ENCODE data around the gene PGAM2. TPM values are rescaled to one million over a fixed set of nuclear protein-coding genes. Genes with fewer than 3 reads are reported as not detected.

PGAM2 gene
- total and polyA plus RNA-seq, 2 of the 13 experiments (the other 11 are each of a cell fraction or from before 2014, with no cell fraction given), result 0.22 TPM; not detected in 1

- TF ChIP-seq ZNF142 (CRISPR knock-in tag; IDR thresholded peaks at IDR 0.05) (peak; percentile 58; the same call in 1 of the 2 replicates), PHF21A (CRISPR knock-in tag; IDR thresholded peaks at IDR 0.05) (peak; percentile 7; the same call in 1 of the 2 replicates), SALL2 (CRISPR knock-in tag; IDR thresholded peaks at IDR 0.05) (0 out of 2 replicates have a peak, but pooled peaks have one; percentile 17), HOXA3 (CRISPR knock-in tag; IDR thresholded peaks at IDR 0.05) (peak; percentile 57; the same call in 1 of the 2 replicates)
- TF ChIP-seq, protein P1, sequence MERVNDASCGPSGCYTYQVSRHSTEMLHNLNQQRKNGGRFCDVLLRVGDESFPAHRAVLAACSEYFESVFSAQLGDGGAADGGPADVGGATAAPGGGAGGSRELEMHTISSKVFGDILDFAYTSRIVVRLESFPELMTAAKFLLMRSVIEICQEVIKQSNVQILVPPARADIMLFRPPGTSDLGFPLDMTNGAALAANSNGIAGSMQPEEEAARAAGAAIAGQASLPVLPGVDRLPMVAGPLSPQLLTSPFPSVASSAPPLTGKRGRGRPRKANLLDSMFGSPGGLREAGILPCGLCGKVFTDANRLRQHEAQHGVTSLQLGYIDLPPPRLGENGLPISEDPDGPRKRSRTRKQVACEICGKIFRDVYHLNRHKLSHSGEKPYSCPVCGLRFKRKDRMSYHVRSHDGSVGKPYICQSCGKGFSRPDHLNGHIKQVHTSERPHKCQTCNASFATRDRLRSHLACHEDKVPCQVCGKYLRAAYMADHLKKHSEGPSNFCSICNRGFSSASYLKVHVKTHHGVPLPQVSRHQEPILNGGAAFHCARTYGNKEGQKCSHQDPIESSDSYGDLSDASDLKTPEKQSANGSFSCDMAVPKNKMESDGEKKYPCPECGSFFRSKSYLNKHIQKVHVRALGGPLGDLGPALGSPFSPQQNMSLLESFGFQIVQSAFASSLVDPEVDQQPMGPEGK (CRISPR knock-in tag; IDR thresholded peaks at IDR 0.05), result peak; percentile 33; the same call in 1 of the 2 replicates
Measured at GRCh38 chr7:44087911-44088838, 22.8 kb upstream of the PGAM2 start (continued).

Data from HepG2 (cell line).